ENCODE results near the gene GAPT.

Gene GAPT

GRCh38 chr5:58460732-58461286 is 30.4 kb upstream of the GAPT start:
- DNase-seq (ENCODE audit: low read depth, low spot score): peak; percentile 82

GRCh38 chr5:58462154-58462553 is 29.1 kb upstream of the GAPT start:
- DNase-seq (ENCODE audit: low read depth, low spot score): no peak

- no peak for DNase-seq (ENCODE audit: low read depth, low spot score)
Observed at GRCh38 chr5:58462623-58463230, 28.5 kb upstream of the GAPT start.

- DNase-seq (ENCODE audit: low read depth, low spot score): no peak
Observed at GRCh38 chr5:58466939-58467338, 24.3 kb upstream of the GAPT start.

- no peak for DNase-seq (ENCODE audit: low read depth, low spot score)
Observed at GRCh38 chr5:58469896-58470295, 21.3 kb upstream of the GAPT start.

GRCh38 chr5:58475404-58475803 is 15.8 kb upstream of the GAPT start:
- no peak for DNase-seq (ENCODE audit: low read depth, low spot score)

- DNase-seq (ENCODE audit: low read depth, low spot score): no peak
Observed at GRCh38 chr5:58477760-58478376, 13.4 kb upstream of the GAPT start.

- DNase-seq (ENCODE audit: low read depth, low spot score): no peak
Observed at GRCh38 chr5:58481066-58481676, 10.1 kb upstream of the GAPT start.

- DNase-seq (ENCODE audit: low read depth, low spot score): no peak
Observed at GRCh38 chr5:58481828-58482227, 9.4 kb upstream of the GAPT start.

- DNase-seq (ENCODE audit: low read depth, low spot score): no peak
Observed at GRCh38 chr5:58482536-58482935, 8.7 kb upstream of the GAPT start.

- no peak for DNase-seq (ENCODE audit: low read depth, low spot score)
Observed at GRCh38 chr5:58484505-58484904, 6.7 kb upstream of the GAPT start.

GRCh38 chr5:58486290-58486689 is 4.9 kb upstream of the GAPT start:
- DNase-seq (ENCODE audit: low read depth, low spot score): no peak

GRCh38 chr5:58490402-58491050 is 709 bp upstream of the GAPT start:
- no peak for DNase-seq (ENCODE audit: low read depth, low spot score)

- DNase-seq (ENCODE audit: low read depth, low spot score): no peak
Observed at GRCh38 chr5:58493141-58493540, 1.9 kb downstream of the GAPT start.

- no peak for DNase-seq (ENCODE audit: low read depth, low spot score)
Observed at GRCh38 chr5:58496488-58496887, 5.3 kb downstream of the GAPT start.

- DNase-seq (ENCODE audit: low read depth, low spot score): no peak
Observed at GRCh38 chr5:58497386-58497785, 6.2 kb downstream of the GAPT start.

GRCh38 chr5:58497921-58498320 is 6.7 kb downstream of the GAPT start:
- no peak for DNase-seq (ENCODE audit: low read depth, low spot score)

GRCh38 chr5:58498340-58498942 is 7.2 kb downstream of the GAPT start:
- no peak for DNase-seq (ENCODE audit: low read depth, low spot score)

- no peak for DNase-seq (ENCODE audit: low read depth, low spot score)
Observed at GRCh38 chr5:58499231-58499630, 8.0 kb downstream of the GAPT start.

- DNase-seq (ENCODE audit: low read depth, low spot score): no peak
Observed at GRCh38 chr5:58499941-58500340, 8.7 kb downstream of the GAPT start.

- DNase-seq (ENCODE audit: low read depth, low spot score): no peak
Observed at GRCh38 chr5:58501778-58502417, 10.7 kb downstream of the GAPT start.
